22Rv1 (cell line): ENCODE measurements around the gene RAD52.

Source experiments
- CTCF ChIP-seq: fragments of 450-650 bp; IDR thresholded peaks from 2 replicates; pipeline ENCODE4 v1.5.1; 2017; ENCODE audit warnings: mild to moderate bottlenecking
- ZFX ChIP-seq: fragments of 450-650 bp; IDR thresholded peaks from 2 replicates; pipeline ENCODE4 v1.6.1; 2017; ENCODE audit warnings: antibody characterized with exemption, borderline replicate concordance

GRCh38 chr12:938810-939209 is 10.7 kb downstream of the RAD52 start:
- TF ChIP-seq CTCF = no peak
- TF ChIP-seq ZFX = no peak
